Left ventricle myocardium superior (tissue), 1 donor: Measurements from ENCODE around the gene DAP3. TPM values are rescaled to one million over a fixed set of nuclear protein-coding genes. Genes with fewer than 3 reads are reported as not detected.
"Not testable (repeated sequence)": the region's sequence is repeated elsewhere in the genome, so short reads cannot be mapped to it uniquely, and the experiment has no call there.

Experiments used
- ATAC-seq: fragments of 200-7000 bp; cut with Tn5 transposase; one replicate; pipeline ENCODE4 v1.9.1; 2020; ENCODE audit warnings: mild to moderate bottlenecking, moderate library complexity
- DNase-seq: peaks from one replicate; pipeline ENCODE4 v3.0.0-alpha.2; 2020
- intact Hi-C: fragments of 100-400 bp; cut with micrococcal nuclease; formaldehyde crosslinking; loops from one replicate; pipeline ENCODE4 v1.11.0; 2022
- total RNA-seq: library from RNA; stranded (reverse); fragmentation: NEBNext Ultra II Directional; extraction: Animal tissue kit (Norgen Biotek cat#: 25700); gene quantifications from one replicate; pipeline ENCODE4 v1.2.1, GENCODE V29; 2021
- donor health status: DM: no; HTN: yes; CAD: no; lungs with severe emphysema.

Gene DAP3
- total RNA-seq, 1 donor from 2014 or later: 123 TPM

GRCh38 chr1:155760751-155761475 lies 72.0 kb downstream of the DAP3 start:
- no peak for ATAC-seq
- intact Hi-C loops: no loop called here
- no peak for DNase-seq

- no peak for DNase-seq
- ATAC-seq: no peak
- intact Hi-C loops: no loop called here
These were observed 73.0 kb downstream of the DAP3 start for GRCh38 chr1:155761736-155762405.

DNA sequence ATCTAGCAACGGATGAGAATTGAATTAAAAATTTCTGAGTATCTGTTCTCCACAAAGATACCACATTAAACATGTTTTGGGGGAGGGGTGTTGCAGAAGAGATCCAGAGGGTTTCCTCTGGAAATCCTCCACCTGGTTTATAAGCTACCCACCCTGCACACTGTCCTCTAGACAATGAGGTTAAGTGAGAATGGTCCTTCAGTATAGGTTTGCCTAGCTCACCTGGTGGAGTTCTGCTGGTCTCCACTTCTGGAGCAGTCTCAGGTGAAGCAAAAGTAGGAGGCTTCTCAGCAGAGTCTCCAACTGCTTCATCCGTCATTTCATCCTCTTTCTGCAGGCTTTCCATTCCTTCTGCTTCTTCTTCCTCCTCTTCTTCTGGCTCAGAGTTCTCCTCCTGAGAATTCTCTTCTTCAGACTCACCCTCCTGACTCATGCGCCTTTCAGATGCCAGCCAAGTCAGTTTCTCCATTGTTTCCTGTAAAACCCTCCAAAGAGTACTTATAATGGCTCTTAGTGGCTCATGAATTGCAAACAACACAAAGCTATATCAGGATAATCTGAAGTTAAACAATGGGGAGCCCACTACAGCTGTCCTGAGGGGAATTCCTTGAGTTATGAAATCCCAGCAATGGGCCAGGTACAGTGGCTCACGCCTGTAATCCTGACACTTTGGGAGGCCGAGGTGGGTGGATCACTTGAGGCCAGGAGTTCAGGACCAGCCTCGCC lies 74.4 kb downstream of the DAP3 start:
- DNase-seq, ATAC-seq, intact Hi-C loops: not testable (repeated sequence)

DNA sequence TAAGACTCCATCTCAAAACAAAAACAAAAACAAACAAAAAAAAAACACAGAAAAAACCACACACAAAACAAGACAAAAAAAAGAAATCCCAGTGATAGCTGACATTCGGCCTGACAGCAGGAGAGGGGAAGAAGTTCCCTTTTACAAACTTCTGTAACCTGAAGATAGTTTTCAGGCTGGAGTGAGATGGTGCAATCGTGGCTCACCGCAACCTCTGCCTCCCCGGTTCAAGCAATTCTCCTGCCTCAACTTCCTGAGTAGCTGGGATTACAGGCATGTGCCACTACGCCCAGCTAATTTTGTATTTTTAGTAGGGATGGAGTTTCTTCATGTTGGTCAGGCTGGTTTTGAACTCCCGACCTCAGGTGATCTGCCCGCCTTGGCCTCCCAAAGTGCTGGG lies 75.1 kb downstream of the DAP3 start:
- ATAC-seq: not testable (repeated sequence)

DNA sequence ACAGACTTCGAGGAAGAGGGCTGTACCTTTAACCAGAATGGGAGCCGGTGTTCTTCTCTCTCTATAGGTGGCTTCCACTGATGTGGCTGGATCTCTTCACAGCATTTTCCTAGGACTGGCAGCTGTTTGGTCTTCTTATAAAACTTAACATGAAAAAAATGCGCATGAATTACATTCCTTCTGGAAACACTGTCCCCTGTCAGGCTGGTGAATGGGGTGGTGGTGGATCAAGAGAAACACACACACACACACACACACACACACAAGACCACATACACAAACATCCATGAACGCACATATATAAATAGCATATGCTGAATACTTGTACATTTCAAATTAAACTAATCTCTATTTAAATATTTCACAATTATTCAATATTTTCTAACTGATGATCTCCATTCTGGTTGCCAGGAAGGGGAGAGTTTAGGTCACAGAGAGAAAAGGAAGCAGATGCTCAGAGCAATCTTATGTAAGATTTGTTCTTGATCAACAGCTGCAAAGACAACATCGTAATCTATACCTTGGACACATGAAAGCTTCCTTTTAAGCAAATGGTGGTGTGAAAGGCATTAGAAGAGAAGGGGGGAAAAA lies 78.6 kb downstream of the DAP3 start:
- intact Hi-C loops, DNase-seq, ATAC-seq: not testable (repeated sequence)

More for the DNA sequence above, 75.1 kb downstream of the DAP3 start:
- intact Hi-C loops, DNase-seq: not testable (repeated sequence)

DNA sequence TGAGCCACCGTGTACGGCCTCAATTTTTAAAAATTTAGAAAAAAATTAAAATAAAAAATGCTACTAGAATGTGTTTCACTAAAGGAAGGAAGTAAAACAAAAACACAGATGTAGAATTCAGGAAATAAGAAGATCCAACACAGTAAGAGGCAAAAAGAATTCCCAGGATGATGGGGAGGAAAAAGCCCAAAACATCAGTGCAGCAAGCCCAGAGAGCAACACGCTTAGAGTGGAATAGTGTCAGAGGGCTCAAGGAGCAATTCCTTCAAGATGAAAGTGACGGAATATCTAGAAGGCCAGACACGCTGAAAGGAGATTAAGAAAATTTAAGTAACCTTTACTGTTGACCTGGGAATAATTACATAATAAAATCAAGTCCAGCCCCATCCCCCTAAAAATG lies 80.4 kb downstream of the DAP3 start:
- intact Hi-C loops: no loop called here
- no peak for ATAC-seq

GRCh38 chr1:155773221-155773620 lies 84.3 kb downstream of the DAP3 start:
- ATAC-seq (no peak), DNase-seq (no peak)
- intact Hi-C loops: no loop called here

More for the DNA sequence above, 80.4 kb downstream of the DAP3 start:
- DNase-seq: no peak

DNA sequence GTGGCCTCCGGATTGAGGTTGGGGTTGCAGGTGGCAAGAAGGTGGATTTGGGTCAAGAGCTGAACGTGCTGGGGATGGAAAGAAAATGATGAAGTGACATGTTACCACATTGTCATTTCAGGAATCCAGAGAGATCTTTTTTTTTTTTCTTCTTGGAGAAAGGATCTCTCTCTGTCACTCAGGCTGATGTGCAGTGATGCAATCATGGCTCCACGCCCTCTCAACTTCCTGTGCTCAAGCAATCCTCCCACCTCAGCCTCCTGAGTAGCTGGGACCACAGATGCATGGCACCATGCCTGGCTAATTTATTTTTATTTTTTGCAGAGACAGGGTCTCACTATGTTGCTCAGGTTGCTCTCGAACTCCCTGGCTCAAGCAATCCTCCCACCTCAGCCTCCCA lies 87.5 kb downstream of the DAP3 start:
- no peak for ATAC-seq
- intact Hi-C loops: no loop called here
- no peak for DNase-seq

- intact Hi-C loops: no loop called here
- DNase-seq (no peak), ATAC-seq (peak; percentile 13)
These were observed 88.7 kb downstream of the DAP3 start for GRCh38 chr1:155777582-155777981.

Other genes with a start within 250 kb of the DAP3 start
- gene ASH1L, start 126.3 kb upstream of the DAP3 start, total RNA-seq: 41.1 TPM
- gene MSTO1, start 78.9 kb upstream of the DAP3 start, total RNA-seq: 9.4 TPM
- 70.5 TPM for gene YY1AP1, start 317 bp upstream of the DAP3 start, total RNA-seq
- 20.3 TPM for gene GON4L, start 168.1 kb downstream of the DAP3 start, total RNA-seq
- 6.6 TPM for gene SYT11, start 170.5 kb downstream of the DAP3 start, total RNA-seq
- gene RIT1, start 222.3 kb downstream of the DAP3 start, total RNA-seq: 18.7 TPM
- 22.6 TPM for gene KHDC4, start 245.3 kb downstream of the DAP3 start, total RNA-seq